Liver (tissue), 2 donors: Measurements from ENCODE around the gene RAB3B.

ENCODE experiments used
- MAX ChIP-seq: IDR thresholded peaks from 2 replicates; pipeline ENCODE4 v1.6.1; 2016; ENCODE audit warnings: antibody characterized with exemption
- RAD21 ChIP-seq, 2 donors: IDR thresholded peaks; 2 replicates each; pipeline ENCODE4 v1.6.1; 2016; ENCODE audit warnings: antibody characterized with exemption in 2 of 2, mild to moderate bottlenecking in 2 of 2
- REST ChIP-seq: IDR thresholded peaks from 2 replicates; pipeline ENCODE4 v1.6.1; 2016; ENCODE audit warnings: antibody characterized with exemption, mild to moderate bottlenecking
- TAF1 ChIP-seq: conservative IDR thresholded peaks from 2 replicates; pipeline ENCODE4 v1.6.1; 2016; ENCODE audit warnings: antibody characterized with exemption, mild to moderate bottlenecking
- donor health status: healthy.

GRCh38 chr1:51960262-51960661, 30.2 kb downstream of the RAB3B start:
- TF ChIP-seq TAF1 (no peak), MAX (no peak), REST (no peak), RAD21 (IDR thresholded peaks at IDR 0.05) (no peak)
